ENCODE results near the gene GPR39.

The GPR39 gene

DNA sequence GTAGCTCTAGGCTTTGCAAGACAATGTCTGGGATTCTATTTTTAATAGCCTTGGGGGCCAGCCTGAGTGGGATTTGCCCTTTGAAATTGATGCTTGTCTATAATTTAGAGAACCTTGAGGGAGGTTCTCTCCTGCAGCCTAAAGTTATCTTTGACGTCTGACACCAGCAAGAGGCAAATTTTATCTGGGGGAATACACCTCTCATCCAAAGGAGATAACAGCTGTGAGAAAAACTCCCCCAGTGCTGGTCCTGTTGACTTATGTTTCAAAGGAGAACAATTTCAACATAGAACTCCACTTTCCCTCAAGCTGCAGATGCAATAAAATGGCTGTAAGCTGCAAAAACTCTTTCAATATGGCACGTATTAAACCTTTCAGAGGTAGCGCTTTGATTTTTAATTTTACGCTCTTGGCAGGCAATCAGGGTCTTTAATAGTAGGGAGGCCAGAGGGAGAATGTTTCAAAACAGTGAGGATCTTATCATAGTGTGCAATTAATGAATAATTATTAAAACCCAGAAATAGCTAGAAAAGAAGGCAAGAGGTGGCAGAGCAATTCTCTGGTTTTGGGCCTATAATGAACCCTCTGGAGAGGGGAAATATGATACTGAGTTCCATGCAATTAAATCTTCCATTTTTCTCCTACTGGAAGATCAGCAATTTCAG lies 191.0 kb downstream of the GPR39 start:
- in situ Hi-C loops (cut with MboI; ENCODE audit: low pct_unique_long_range_greater_than_20kb, low sequenced_read_pairs, unreplicated experiment): no loop called here
- no peak for DNase-seq (ENCODE audit: low spot score)
- TF ChIP-seq, protein P1, sequence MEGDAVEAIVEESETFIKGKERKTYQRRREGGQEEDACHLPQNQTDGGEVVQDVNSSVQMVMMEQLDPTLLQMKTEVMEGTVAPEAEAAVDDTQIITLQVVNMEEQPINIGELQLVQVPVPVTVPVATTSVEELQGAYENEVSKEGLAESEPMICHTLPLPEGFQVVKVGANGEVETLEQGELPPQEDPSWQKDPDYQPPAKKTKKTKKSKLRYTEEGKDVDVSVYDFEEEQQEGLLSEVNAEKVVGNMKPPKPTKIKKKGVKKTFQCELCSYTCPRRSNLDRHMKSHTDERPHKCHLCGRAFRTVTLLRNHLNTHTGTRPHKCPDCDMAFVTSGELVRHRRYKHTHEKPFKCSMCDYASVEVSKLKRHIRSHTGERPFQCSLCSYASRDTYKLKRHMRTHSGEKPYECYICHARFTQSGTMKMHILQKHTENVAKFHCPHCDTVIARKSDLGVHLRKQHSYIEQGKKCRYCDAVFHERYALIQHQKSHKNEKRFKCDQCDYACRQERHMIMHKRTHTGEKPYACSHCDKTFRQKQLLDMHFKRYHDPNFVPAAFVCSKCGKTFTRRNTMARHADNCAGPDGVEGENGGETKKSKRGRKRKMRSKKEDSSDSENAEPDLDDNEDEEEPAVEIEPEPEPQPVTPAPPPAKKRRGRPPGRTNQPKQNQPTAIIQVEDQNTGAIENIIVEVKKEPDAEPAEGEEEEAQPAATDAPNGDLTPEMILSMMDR (IDR thresholded peaks at IDR 0.05; ENCODE audit: extremely low read depth, insufficient read depth, missing control alignments): no peak

DNA sequence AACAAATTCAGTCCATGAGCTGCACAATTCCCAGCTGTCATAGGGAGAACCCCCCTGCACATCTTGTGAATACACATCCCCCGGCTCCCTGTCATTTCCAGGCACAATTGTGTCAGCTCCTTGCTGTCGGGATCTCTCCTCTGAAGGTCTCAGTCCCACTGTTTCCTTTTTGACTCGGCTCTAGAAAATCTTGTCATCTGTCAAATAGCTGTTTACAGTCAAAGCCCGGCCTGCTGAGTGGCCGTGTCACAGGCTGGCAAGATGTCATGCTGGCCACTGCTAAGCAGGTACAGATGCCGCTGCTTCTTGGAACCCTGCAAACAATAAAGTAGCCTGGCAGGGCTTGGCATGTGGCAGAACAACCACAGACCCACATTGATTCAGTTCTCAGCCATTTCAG lies 191.7 kb downstream of the GPR39 start:
- TF ChIP-seq, protein P1 (IDR thresholded peaks at IDR 0.05; ENCODE audit: extremely low read depth, insufficient read depth, missing control alignments): no peak
- in situ Hi-C loops (cut with MboI; ENCODE audit: low pct_unique_long_range_greater_than_20kb, low sequenced_read_pairs, unreplicated experiment): no loop called here
- no peak for DNase-seq (ENCODE audit: low spot score)

DNA sequence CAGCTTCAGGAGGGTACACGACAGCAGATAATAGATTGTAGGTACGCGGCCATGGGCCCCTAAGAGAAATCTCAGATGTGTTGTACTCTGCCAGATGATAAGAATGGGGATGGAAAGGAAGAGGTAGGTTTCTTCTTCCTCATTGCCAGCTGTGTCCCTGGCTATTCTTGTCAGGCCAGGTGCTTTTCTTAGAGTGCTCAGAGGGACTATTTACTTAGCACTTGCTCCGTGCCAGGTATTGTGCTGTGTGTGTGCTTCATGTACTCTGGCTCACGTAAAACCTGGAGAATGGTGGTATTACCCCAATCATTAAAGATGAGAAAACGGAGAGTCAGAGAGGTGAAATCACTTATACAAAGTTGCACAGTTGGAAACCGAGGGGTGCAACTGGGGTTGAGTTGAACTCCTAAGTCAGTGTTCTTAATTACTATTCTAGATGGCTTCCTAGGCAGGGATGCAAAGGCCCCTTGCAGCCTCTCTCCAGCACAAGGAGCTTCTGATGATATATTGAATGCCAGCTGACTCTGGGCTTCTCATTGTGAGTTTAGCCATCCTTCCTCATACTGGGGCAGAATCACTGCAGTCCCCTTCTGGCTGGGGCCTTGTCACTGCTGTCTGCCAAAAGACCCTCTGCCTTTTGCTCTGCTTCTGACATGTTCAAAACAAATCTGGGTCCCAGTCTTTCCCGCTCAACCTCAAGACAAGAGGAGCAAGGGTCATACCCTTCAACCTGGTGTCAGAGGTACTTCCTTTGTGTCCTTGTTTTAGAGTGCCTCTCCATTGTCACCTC lies 192.7 kb downstream of the GPR39 start:
- no peak for DNase-seq (ENCODE audit: low spot score)
- in situ Hi-C loops (cut with MboI; ENCODE audit: low pct_unique_long_range_greater_than_20kb, low sequenced_read_pairs, unreplicated experiment): no loop called here
- TF ChIP-seq, protein P1 (IDR thresholded peaks at IDR 0.05; ENCODE audit: extremely low read depth, insufficient read depth, missing control alignments): no peak

DNA sequence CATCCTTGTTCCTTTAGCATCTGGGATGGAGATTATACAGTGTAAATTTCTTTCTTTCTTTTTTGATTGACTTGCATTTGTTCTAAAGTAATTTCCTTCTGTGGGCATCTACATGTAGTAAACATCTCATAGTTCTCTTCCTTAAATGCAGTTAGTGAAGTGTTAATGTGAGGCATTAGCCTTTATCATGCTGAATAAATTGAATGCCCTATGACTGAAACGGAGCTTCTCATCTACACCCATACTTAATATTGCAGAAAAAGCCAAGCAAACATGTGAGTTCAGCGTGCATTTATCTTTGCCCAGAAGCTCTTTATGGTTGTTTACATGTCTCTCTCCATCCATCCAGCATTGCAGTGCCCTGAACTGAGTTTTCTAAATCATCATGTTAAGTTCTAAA lies 195.1 kb downstream of the GPR39 start:
- in situ Hi-C loops (cut with MboI; ENCODE audit: low pct_unique_long_range_greater_than_20kb, low sequenced_read_pairs, unreplicated experiment): no loop called here
- no peak for DNase-seq (ENCODE audit: low spot score)
- TF ChIP-seq, protein P1 (IDR thresholded peaks at IDR 0.05; ENCODE audit: extremely low read depth, insufficient read depth, missing control alignments): no peak

DNA sequence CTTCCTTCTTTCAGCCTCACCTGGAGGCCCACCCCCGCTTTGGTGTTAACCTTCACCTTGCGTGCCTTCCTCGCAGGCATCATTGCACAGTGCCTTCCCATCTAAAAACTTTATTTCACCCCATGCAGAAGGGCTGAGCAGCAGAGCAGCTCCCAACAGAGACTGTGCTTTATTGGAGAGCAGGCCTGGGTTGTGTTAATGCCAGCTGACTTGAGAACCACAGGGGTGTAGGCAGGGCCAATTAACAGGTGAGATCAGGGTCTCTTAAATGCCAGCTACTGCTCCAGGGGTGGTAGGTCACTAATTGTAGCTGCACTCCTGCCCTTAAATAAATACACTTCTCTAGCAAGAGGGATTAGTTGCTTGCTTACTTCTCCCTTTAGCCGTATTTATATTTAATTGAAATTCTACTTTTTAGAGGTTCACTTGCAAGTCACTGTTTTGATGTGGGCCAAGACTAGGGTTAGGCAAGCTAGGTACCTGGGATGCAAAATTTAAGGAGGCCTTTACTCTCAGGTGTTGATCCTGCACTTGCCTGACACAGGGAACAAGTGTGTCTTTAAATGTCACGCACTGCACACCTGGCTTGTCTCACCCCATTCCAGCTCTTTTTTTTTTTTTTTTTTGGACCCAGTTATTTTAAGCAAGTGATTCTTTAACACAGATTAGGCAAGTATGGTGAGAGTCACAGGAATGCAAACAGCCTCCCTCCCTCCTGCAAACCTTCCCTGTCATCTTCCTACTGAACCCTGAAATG lies 198.9 kb downstream of the GPR39 start:
- in situ Hi-C loops (cut with MboI; ENCODE audit: low pct_unique_long_range_greater_than_20kb, low sequenced_read_pairs, unreplicated experiment): no loop called here
- TF ChIP-seq, protein P1 (IDR thresholded peaks at IDR 0.05; ENCODE audit: extremely low read depth, insufficient read depth, missing control alignments): no peak
- DNase-seq (ENCODE audit: low spot score): no peak

DNA sequence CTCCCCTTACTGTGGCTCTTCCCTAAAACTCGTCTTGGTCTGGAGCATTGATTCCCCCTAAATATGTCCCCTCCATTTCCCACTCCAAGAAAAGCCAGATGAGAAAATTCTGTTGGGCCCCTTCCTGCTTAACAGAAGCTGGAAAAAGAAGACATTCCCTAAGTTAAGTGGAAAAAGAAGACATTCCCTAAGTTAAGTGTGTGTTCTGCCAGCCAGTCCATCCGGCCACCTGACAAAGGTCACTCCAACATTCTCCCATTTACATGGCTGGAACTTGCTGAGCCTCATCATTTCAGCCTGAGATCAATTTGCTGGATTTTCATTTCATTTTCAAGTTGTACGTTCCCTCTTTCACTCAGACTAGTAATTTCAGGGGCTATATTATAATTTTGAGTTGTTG lies 201.4 kb downstream of the GPR39 start:
- no peak for DNase-seq (ENCODE audit: low spot score)
- in situ Hi-C loops (cut with MboI; ENCODE audit: low pct_unique_long_range_greater_than_20kb, low sequenced_read_pairs, unreplicated experiment): no loop called here
- TF ChIP-seq, protein P1 (IDR thresholded peaks at IDR 0.05; ENCODE audit: extremely low read depth, insufficient read depth, missing control alignments): no peak

Measured in GM13977 (cell line).